Measurements from ENCODE around the gene ATL3. TPM values are rescaled to one million over a fixed set of nuclear protein-coding genes. Genes with fewer than 3 reads are reported as not detected.
"Not testable (repeated sequence)": the region's sequence is repeated elsewhere in the genome, so short reads cannot be mapped to it uniquely, and the experiment has no call there.

Gene ATL3
- total RNA-seq, 2 experiments from 2014 or later: 19.5 to 21.0 TPM

DNA sequence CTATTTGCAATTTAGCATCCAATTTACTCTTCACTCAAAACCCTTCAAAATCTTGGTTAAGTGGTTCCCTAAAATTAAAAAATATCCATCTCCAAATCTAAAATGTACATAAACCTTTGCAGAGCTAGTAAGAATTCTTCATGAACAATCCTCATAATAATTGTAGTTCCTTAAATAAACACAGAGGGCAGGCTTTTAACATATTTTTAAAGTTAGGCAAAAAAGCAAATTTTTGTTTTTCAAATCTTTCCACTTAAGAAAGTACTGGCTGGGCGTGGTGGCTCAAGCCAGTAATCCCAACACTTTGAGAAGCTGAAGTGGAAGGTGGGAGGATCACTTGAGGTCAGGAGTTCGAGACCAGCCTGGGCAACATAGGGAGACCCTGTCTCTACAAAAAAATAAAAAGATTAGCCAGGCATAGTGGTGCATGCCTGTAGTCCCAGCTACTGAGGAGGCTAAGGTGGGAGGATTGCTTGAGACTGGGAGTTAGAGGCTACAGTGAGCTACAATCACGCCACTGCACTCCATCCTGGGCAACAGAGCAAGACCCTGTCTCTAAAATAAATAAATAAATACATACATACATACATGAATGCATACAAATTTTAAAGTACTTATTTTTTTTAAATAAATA lies 31.9 kb downstream of the ATL3 start:
- intact Hi-C loops (cut with micrococcal nuclease): loop anchor here (1.0 to 5.0 kb wide), 3 partner anchors 87 to 107 kb away; no protein-coding TSS in a partner anchor
- Mint-ChIP-seq H3K9me3 (no peaks in the 10 kb centered on the region), H3K4me1 (ENCODE audit: low read depth) (peaks cover 6% of the 10 kb centered on the region), H3K36me3 (ENCODE audit: low read depth) (peaks cover 12% of the 10 kb centered on the region), H3K4me3 (no peak overlapping the region), H3K27me3 (ENCODE audit: low read depth) (no peaks in the 10 kb centered on the region), H3K27ac (no peak overlapping the region)
- CTCF ChIA-PET: interaction anchor here (0.6 to 8.3 kb wide), 18 partner anchors 9 to 510 kb away, joined by 3 to 93 read pairs (median 3); no protein-coding TSS in a partner anchor
- DNase-seq: no peak

DNA sequence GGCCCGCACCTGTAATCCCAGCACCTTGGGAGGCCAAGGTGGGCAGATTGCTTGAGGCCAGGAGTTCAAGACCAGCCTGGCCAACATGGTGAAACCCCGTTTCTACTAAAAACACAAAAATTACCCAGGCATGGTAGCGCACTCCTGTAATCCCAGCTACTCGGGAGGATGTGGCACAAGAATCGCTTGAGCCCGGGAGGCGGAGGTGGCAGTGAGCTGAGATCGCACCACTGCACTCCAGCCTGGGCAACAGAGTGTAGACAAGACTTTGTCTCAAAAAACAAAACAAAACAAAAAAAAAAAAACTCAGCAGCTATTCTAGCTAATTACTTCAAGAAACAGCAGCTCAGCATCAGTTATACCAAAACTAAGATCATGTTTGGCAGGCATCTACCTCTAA lies 32.7 kb downstream of the ATL3 start:
- H3K4me3 Mint-ChIP-seq; H3K27me3 Mint-ChIP-seq (ENCODE audit: low read depth); H3K9me3 Mint-ChIP-seq; H3K27ac Mint-ChIP-seq; H3K36me3 Mint-ChIP-seq (ENCODE audit: low read depth); H3K4me1 Mint-ChIP-seq (ENCODE audit: low read depth); DNase-seq: not testable (repeated sequence)
- CTCF ChIA-PET: interaction anchor here (0.6 to 8.3 kb wide), 18 partner anchors 10 to 511 kb away, joined by 3 to 93 read pairs (median 3); no protein-coding TSS in a partner anchor
- intact Hi-C loops (cut with micrococcal nuclease): loop anchor here (5.0 kb wide), 2 partner anchors 86 to 106 kb away; no protein-coding TSS in a partner anchor

DNA sequence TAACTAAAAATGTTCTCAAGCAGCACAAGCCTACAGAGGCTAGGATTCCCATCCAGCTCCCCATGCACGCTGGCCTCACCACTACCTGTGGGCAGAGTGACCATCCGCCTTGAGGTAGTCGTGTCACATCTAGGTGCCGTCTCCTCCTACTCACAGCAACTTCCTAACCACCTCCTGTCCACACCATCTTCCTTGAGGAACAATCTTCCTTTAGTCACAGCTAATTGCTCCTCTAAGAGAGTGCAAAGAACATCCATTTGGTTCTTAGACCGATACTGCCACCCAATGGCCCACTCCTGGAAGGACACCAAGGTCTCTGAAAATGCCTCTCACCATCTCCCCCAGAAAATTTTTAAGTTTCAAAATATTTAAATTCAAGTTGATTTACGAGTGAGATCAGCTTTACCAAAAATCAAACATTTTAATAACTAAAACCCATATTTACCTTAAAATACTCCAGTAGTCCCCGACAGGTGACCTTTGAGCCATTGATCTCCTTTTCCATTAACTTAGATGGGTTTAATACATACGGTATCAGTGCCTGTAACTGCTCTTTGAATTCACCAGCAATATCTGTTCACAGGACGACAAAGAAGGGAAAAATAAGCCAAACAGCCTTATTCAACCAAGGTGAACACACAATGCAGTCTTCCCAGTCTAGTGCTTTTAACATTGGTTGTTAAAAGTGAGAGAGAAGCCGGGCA lies 35.3 kb downstream of the ATL3 start:
- H3K4me1 Mint-ChIP-seq (ENCODE audit: low read depth): peaks cover 13% of the 10 kb centered on the region
- intact Hi-C loops (cut with micrococcal nuclease): loop anchor here (1.0 to 5.0 kb wide), 4 partner anchors 84 to 601 kb away; no protein-coding TSS in a partner anchor
- CTCF ChIA-PET: interaction anchor here (0.6 to 8.3 kb wide), 9 partner anchors 8 to 423 kb away, joined by 3 to 93 read pairs (median 3); partner anchors contain the start of gene PLAAT5
- H3K27ac Mint-ChIP-seq: no peak overlapping the region
- H3K4me3 Mint-ChIP-seq: no peak overlapping the region
- H3K27me3 Mint-ChIP-seq (ENCODE audit: low read depth): no peaks in the 10 kb centered on the region
- peaks cover 12% of the 10 kb centered on the region for H3K36me3 Mint-ChIP-seq (ENCODE audit: low read depth)
- H3K9me3 Mint-ChIP-seq: no peaks in the 10 kb centered on the region
- peak; percentile 82 for DNase-seq

DNA sequence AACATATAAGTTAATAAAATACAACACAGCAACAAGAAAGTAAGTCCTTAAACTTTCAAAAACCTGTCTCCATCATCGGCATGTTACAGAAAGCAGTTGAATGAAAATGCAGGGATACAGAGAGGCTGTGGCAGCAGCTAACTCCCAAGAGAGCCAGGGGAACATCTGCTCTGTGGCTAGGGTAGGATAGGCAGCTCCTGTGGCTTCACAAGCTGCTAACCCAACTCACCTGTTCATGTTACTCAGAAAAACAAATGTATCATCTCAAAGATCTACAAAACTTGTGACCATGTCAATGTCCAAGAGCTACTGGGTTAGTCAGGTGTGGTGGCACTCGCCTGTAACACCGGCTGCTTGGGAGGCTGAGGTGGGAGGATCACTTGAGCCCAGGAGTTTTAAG lies 41.8 kb downstream of the ATL3 start:
- Mint-ChIP-seq H3K27ac (no peak overlapping the region), H3K4me3 (no peak overlapping the region), H3K9me3 (no peaks in the 10 kb centered on the region), H3K27me3 (ENCODE audit: low read depth) (no peaks in the 10 kb centered on the region), H3K36me3 (ENCODE audit: low read depth) (peaks cover 18% of the 10 kb centered on the region), H3K4me1 (ENCODE audit: low read depth) (peaks cover 16% of the 10 kb centered on the region)
- DNase-seq: no peak
- CTCF ChIA-PET: interaction anchor here (1.1 to 3.2 kb wide), 6 partner anchors 9 to 150 kb away, joined by 3 to 13 read pairs (median 4); no protein-coding TSS in a partner anchor
- intact Hi-C loops (cut with micrococcal nuclease): no loop called here

DNA sequence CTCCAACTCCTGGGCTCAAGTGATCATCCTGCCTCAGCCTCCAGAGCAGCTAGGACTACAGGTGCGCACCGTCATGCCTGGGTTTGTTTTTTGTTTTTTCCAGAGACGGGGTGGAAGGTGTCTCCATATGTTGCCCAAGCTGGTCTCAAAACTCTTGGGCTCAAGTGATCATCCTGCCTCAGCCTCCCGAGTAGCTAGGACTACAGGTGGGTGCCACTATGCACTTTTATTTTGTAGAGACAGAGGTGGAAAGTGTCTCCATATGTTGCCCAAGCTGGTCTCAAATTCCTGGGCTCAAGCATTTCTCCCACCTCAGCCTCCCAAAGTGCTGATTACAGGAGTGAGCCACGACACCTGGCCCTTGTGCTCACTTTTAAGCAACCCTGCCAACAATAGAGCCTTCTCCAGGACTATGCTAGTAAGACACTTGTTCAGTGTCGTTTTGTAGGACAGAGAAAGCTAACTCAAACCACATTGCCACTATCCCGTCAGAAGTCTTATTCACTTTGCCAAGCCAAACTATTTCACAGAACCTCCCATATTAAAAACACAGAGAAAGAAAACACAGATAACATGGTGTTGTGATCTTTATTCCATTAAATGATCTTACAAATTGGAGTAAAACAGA lies 47.5 kb downstream of the ATL3 start:
- H3K27ac Mint-ChIP-seq: no peak overlapping the region

DNA sequence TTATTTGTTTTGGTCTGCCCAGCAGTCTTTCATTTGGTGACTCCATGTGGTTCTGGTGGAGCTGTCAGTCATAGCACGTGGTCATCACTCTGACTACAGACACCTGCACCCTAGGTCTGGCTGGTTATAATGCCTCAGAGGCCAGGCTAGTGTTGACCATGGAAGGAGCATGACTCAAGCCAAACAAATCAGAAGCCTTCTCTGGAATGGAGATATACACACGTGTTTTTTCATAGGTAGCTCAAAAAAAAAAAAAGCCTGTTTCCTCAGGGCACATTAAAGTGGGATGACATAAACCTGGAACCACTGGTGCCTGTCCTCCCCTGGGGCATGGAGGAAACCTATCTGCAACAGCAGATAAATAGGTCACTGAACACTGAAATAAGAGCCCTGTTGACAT lies 48.9 kb downstream of the ATL3 start:
- no peak for DNase-seq
- Mint-ChIP-seq H3K4me3 (no peak overlapping the region), H3K9me3 (no peaks in the 10 kb centered on the region)

More for the DNA sequence above, 47.5 kb downstream of the ATL3 start:
- CTCF ChIA-PET: interaction anchor here (0.6 to 1.6 kb wide), 3 partner anchors 14 to 154 kb away, joined by 3 read pairs; no protein-coding TSS in a partner anchor
- Mint-ChIP-seq H3K27me3 (ENCODE audit: low read depth) (no peaks in the 10 kb centered on the region), H3K4me3 (no peak overlapping the region), H3K4me1 (ENCODE audit: low read depth) (peaks cover 13% of the 10 kb centered on the region), H3K9me3 (no peaks in the 10 kb centered on the region), H3K36me3 (ENCODE audit: low read depth) (peaks cover 1% of the 10 kb centered on the region)
- DNase-seq: no peak
- intact Hi-C loops (cut with micrococcal nuclease): no loop called here

DNA sequence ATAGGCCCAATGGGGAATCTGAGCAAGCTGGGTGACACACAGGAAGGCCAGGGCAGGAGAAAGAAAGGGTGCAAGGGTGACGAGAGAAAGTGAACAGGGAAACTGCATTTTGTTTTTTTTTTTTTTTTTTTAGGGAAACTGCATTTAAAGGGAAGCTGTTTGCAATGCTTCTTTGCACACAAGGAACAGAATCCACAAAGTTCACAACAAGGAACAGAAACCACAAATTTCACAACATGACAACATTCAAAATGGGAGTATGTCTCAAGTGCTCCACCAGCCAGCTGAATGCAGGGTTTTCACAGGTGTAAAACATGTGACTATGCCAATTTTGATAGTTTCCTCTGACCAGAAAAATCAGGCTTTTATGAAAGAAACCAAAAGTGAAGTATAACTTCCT lies 50.1 kb downstream of the ATL3 start:
- Mint-ChIP-seq H3K27me3 (ENCODE audit: low read depth) (no peaks in the 10 kb centered on the region), H3K27ac (no peak overlapping the region), H3K4me1 (ENCODE audit: low read depth) (peaks cover 8% of the 10 kb centered on the region), H3K36me3 (ENCODE audit: low read depth) (no peaks in the 10 kb centered on the region), H3K9me3 (no peaks in the 10 kb centered on the region), H3K4me3 (no peak overlapping the region)
- DNase-seq: no peak
- intact Hi-C loops (cut with micrococcal nuclease): no loop called here
- CTCF ChIA-PET: interaction anchor here (1.1 kb wide), 1 partner anchor 15 kb away, joined by 3 read pairs; no protein-coding TSS in a partner anchor

More for the DNA sequence above, 48.9 kb downstream of the ATL3 start:
- Mint-ChIP-seq H3K27me3 (ENCODE audit: low read depth) (no peaks in the 10 kb centered on the region), H3K27ac (no peak overlapping the region), H3K4me1 (ENCODE audit: low read depth) (peaks cover 8% of the 10 kb centered on the region), H3K36me3 (ENCODE audit: low read depth) (no peaks in the 10 kb centered on the region)
- CTCF ChIA-PET: no interaction called here
- intact Hi-C loops (cut with micrococcal nuclease): no loop called here

DNA sequence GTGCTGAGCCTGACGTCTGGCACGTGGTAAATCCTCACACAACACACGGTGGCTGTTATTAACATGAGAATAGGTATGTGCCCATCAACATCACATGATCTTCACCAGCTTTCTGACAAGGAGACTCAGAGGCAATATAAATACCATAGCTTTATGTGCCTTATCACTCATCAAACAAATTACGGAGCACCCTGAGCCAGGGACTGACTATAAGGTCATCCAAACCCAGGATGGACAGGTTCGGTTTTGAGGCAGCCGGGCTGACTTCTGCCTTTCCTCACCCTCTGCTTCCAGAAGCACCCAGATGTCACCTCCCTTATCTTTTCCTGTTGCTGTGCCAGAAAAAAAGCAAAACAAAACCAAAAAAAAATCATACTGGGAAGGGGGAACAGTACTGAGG lies 51.2 kb downstream of the ATL3 start:
- H3K36me3 Mint-ChIP-seq (ENCODE audit: low read depth): no peaks in the 10 kb centered on the region
- H3K4me3 Mint-ChIP-seq: no peak overlapping the region
- no peak overlapping the region for H3K27ac Mint-ChIP-seq
- no peaks in the 10 kb centered on the region for H3K9me3 Mint-ChIP-seq
- H3K27me3 Mint-ChIP-seq (ENCODE audit: low read depth): no peaks in the 10 kb centered on the region
- DNase-seq: no peak
- peaks cover 8% of the 10 kb centered on the region for H3K4me1 Mint-ChIP-seq (ENCODE audit: low read depth)
- CTCF ChIA-PET: no interaction called here
- intact Hi-C loops (cut with micrococcal nuclease): no loop called here

DNA sequence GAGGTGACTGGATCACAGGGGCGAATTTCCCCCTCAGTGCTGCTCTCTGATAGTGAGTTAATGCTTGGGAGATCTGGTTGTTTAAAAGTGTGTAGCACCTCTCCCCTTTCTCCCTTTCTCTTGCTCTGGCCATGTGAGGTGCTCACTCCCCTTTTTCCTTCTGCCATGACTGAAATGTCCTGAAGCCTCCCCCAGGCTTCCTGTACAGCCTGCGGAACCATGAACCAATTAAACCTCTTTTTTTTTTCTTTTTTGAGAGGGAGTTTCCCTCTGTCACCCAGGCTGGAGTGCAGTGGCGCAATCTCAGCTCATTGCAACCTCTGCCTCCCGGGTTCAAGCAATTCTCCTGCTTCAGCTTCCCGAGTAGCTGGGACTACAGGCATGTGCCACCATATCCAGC lies 53.5 kb downstream of the ATL3 start:
- H3K9me3 Mint-ChIP-seq; intact Hi-C loops (cut with micrococcal nuclease); H3K27ac Mint-ChIP-seq; H3K4me3 Mint-ChIP-seq; H3K36me3 Mint-ChIP-seq (ENCODE audit: low read depth); H3K4me1 Mint-ChIP-seq (ENCODE audit: low read depth); H3K27me3 Mint-ChIP-seq (ENCODE audit: low read depth); DNase-seq: not testable (repeated sequence)
- CTCF ChIA-PET: interaction anchor here (0.7 to 1.6 kb wide), 4 partner anchors 12 to 138 kb away, joined by 3 to 5 read pairs (median 4); no protein-coding TSS in a partner anchor

DNA sequence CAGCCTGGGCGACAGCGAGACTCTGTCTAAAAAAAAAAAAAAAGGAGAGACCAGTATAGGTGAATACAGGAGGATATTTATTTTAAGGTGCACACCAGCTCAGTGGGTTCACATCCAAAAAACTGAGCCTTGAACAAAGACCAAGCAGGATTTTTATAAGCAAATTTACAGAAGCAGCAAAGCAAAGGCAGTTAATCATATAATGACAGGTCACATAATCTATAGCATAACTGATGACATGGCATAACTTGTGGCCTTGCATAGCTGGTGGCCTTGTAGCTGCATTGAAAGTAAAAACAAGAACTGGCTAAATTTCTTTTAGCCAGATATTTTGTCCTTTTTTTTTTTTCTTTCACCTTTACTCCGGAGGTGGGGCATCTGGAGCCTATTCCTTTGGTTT lies 54.2 kb downstream of the ATL3 start:
- intact Hi-C loops (cut with micrococcal nuclease): no loop called here
- Mint-ChIP-seq H3K4me3 (no peak overlapping the region), H3K4me1 (ENCODE audit: low read depth) (peaks cover 8% of the 10 kb centered on the region), H3K36me3 (ENCODE audit: low read depth) (no peaks in the 10 kb centered on the region), H3K9me3 (no peaks in the 10 kb centered on the region), H3K27me3 (ENCODE audit: low read depth) (no peaks in the 10 kb centered on the region), H3K27ac (no peak overlapping the region)
- no peak for DNase-seq
- CTCF ChIA-PET: interaction anchor here (0.6 to 0.7 kb wide), 2 partner anchors 110 to 274 kb away, joined by 3 to 7 read pairs; no protein-coding TSS in a partner anchor

DNA sequence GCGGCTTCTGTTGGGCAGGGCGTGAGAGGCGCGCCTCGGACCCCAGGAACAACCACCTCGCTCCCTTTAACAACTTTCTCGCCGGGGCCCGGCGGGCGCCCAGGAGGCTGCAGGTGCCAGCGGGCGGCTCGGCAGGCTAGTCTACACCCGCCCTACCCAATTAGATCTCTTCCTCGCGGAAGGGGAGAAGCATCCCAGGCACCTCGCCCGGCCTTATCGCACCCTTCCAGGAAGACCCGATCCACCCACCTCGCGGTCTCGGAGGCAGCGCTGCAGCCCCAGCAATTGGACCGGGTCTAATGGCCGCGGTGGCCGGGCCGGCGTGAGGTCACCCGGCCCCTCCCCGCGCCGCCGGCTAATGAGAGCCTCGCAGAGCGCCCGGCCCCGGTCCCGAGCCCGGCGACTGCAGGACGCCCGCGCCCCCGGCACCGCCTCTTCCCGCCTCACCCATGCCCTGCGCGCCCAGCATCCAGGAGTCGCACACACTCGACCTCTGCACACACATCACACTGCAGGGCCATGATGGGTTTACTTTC lies 57.0 kb downstream of the ATL3 start, which contains the start of gene PLAAT3:
PLAAT3 (minus strand) TSS at position 298 of the 536 bp plus-strand sequence. CDS start 419 bp downstream, outside the sequence.
- Mint-ChIP-seq H3K4me1 (ENCODE audit: low read depth) (peaks cover 5% of the 10 kb centered on the region), H3K27ac (no peak within 1 kb of the TSS), H3K4me3 (peak within 1 kb of the TSS; percentile 80), H3K27me3 (ENCODE audit: low read depth) (no peaks in the 10 kb centered on the region), H3K36me3 (ENCODE audit: low read depth) (no peaks in the 10 kb centered on the region), H3K9me3 (no peaks in the 10 kb centered on the region)
- CTCF ChIA-PET: interaction anchor here (0.6 kb wide), 1 partner anchor 25 kb away, joined by 3 read pairs; no protein-coding TSS in a partner anchor
- intact Hi-C loops (cut with micrococcal nuclease): loop anchor here (5.0 kb wide), 2 partner anchors 47 to 62 kb away; no protein-coding TSS in a partner anchor
- DNase-seq: peak; percentile 40
